CD4-positive, CD25-positive, alpha-beta regulatory T cell (primary cell): Measurements from ENCODE around the gene SLC20A1. TPM values are rescaled to one million over a fixed set of nuclear protein-coding genes. Genes with fewer than 3 reads are reported as not detected.

Experiments
- ATAC-seq, 2 donors: fragments of 150-1000 bp; cut with Tn5 transposase; one replicate each; pipeline ENCODE4 v1.10.0; 2021; ENCODE audit warnings: low read depth in 2 of 2, moderate number of reproducible peaks in 2 of 2, moderate library complexity in 1 of 2
- DNase-seq, 3 donors: peaks; one replicate each; pipeline versions ENCODE4 v3.0.0 to v3.0.0-alpha.2; 2012 to 2022; ENCODE audit warnings: mixed read lengths in 1 of 3
- H3K27ac ChIP-seq: one replicate; pipeline ENCODE4 v1.7.0; 2013; ENCODE audit warnings: mild to moderate bottlenecking, low read length; ENCODE audit not compliant: insufficient read depth, poor library complexity, severe bottlenecking
- H3K27me3 ChIP-seq: one replicate; pipeline ENCODE4 v1.7.0; 2013; ENCODE audit warnings: low read length; ENCODE audit not compliant: control insufficient read depth, insufficient read depth
- H3K36me3 ChIP-seq: one replicate; pipeline ENCODE4 v1.7.0; 2013; ENCODE audit warnings: mild to moderate bottlenecking, low read length, moderate library complexity; ENCODE audit not compliant: control insufficient read depth, insufficient read depth
- H3K4me1 ChIP-seq: 2 replicates; pipeline ENCODE4 v1.7.0; 2013; ENCODE audit warnings: mild to moderate bottlenecking, low read length; ENCODE audit not compliant: insufficient read depth, control insufficient read depth, poor library complexity, severe bottlenecking
- H3K4me3 ChIP-seq: one replicate; pipeline ENCODE4 v1.7.0; 2013; ENCODE audit warnings: low read depth, mild to moderate bottlenecking, low read length, moderate library complexity
- H3K9me3 ChIP-seq, 2 experiments: 1 replicate in 1 of 2; 2 replicates in 1 of 2; pipeline ENCODE4 v1.7.0; 2013; ENCODE audit warnings: low read length in 2 of 2, mild to moderate bottlenecking in 1 of 2, moderate library complexity in 1 of 2; ENCODE audit not compliant: control insufficient read depth in 2 of 2
- H3K27ac Mint-ChIP-seq, 3 donors: one replicate each; pipeline ENCODE4 v1.8.0; 2020 to 2022; ENCODE audit warnings: mild to moderate bottlenecking in 3 of 3, mixed read lengths in 3 of 3, moderate library complexity in 2 of 3
- H3K27me3 Mint-ChIP-seq: one replicate; pipeline ENCODE4 v1.8.0; 2022; ENCODE audit warnings: mild to moderate bottlenecking, mixed read lengths
- H3K36me3 Mint-ChIP-seq: one replicate; pipeline ENCODE4 v1.8.0; 2020; ENCODE audit warnings: mixed read lengths
- H3K4me1 Mint-ChIP-seq, 4 donors: one replicate each; pipeline ENCODE4 v1.8.0; 2020 to 2022; ENCODE audit warnings: mixed read lengths in 4 of 4, mild to moderate bottlenecking in 1 of 4
- H3K4me3 Mint-ChIP-seq, 4 donors: one replicate each; pipeline ENCODE4 v1.8.0; 2020 to 2022; ENCODE audit warnings: mild to moderate bottlenecking in 4 of 4, mixed read lengths in 4 of 4, moderate library complexity in 3 of 4
- H3K9me3 Mint-ChIP-seq, 7 donors: one replicate each; pipeline ENCODE4 v1.8.0; 2020 to 2022; ENCODE audit warnings: mixed read lengths in 7 of 7, mild to moderate bottlenecking in 3 of 7, moderate library complexity in 2 of 7
- polyA plus RNA-seq, 4 donors: library from polyadenylated mRNA; unstranded; fragments of 300-500 nt; fragmentation: Illumina TruSeq; gene quantifications; one replicate each; pipeline ENCODE4 v1.2.3, GENCODE V29; 2021
- total RNA-seq: library from RNA; stranded (reverse); gene quantifications from one replicate; pipeline ENCODE4 v1.2.3, GENCODE V29; 2022

The SLC20A1 gene
- total and polyA plus RNA-seq, 5 donors from 2014 or later: 18.1 to 130 (median 24.9) TPM

GRCh38 chr2:112693596-112693995 lies 47.9 kb downstream of the SLC20A1 start:
- no peak for ATAC-seq
- DNase-seq: no peak
- Mint-ChIP-seq H3K27me3 (peaks cover 10% of the 10 kb centered on the region), H3K27ac (no peak overlapping the region), H3K4me1 (peaks cover 0 to 28% (median 19%) of the 10 kb centered on the region in 4 donors), H3K4me3 (no peak overlapping the region), H3K36me3 (no peaks in the 10 kb centered on the region), H3K9me3 (no peaks in the 10 kb centered on the region)
- Histone ChIP-seq H3K36me3 (no peaks in the 10 kb centered on the region), H3K27me3 (peaks cover 1% of the 10 kb centered on the region), H3K9me3 (no peaks in the 10 kb centered on the region), H3K4me3 (no peak overlapping the region), H3K4me1 (peaks cover 22% of the 10 kb centered on the region), H3K27ac (no peak overlapping the region)

- Mint-ChIP-seq H3K36me3 (no peaks in the 10 kb centered on the region), H3K27ac (no peak overlapping the region), H3K4me3 (no peak overlapping the region), H3K27me3 (peaks cover 12% of the 10 kb centered on the region), H3K9me3 (no peaks in the 10 kb centered on the region), H3K4me1 (peaks cover 0 to 28% (median 19%) of the 10 kb centered on the region in 4 donors)
- H3K27ac ChIP-seq: no peak overlapping the region
- no peak for ATAC-seq
- H3K36me3 ChIP-seq: no peaks in the 10 kb centered on the region
- H3K9me3 ChIP-seq: no peaks in the 10 kb centered on the region
- H3K27me3 ChIP-seq: peaks cover 1% of the 10 kb centered on the region
- H3K4me3 ChIP-seq: no peak overlapping the region
- peaks cover 22% of the 10 kb centered on the region for H3K4me1 ChIP-seq
- DNase-seq: no peak
These were observed 48.4 kb downstream of the SLC20A1 start for GRCh38 chr2:112694182-112694581.

- Histone ChIP-seq H3K4me3 (no peak overlapping the region), H3K4me1 (no peaks in the 10 kb centered on the region), H3K27ac (no peak overlapping the region), H3K36me3 (no peaks in the 10 kb centered on the region), H3K9me3 (no peaks in the 10 kb centered on the region), H3K27me3 (peaks cover 3% of the 10 kb centered on the region)
- Mint-ChIP-seq H3K9me3 (no peaks in the 10 kb centered on the region), H3K27ac (no peak overlapping the region), H3K36me3 (no peaks in the 10 kb centered on the region), H3K27me3 (peaks cover 23% of the 10 kb centered on the region), H3K4me1 (no peaks in the 10 kb centered on the region), H3K4me3 (no peak overlapping the region)
- DNase-seq (no peak), ATAC-seq (no peak)
These were observed 53.2 kb downstream of the SLC20A1 start for GRCh38 chr2:112698834-112699515.

- Histone ChIP-seq H3K36me3 (no peaks in the 10 kb centered on the region), H3K9me3 (no peaks in the 10 kb centered on the region), H3K27ac (no peak overlapping the region), H3K4me3 (no peak overlapping the region), H3K4me1 (no peaks in the 10 kb centered on the region), H3K27me3 (peaks cover 3% of the 10 kb centered on the region)
- Mint-ChIP-seq H3K36me3 (no peaks in the 10 kb centered on the region), H3K4me3 (no peak overlapping the region), H3K27ac (no peak overlapping the region), H3K4me1 (peaks cover 0 to 2% (median 0%) of the 10 kb centered on the region in 4 donors), H3K27me3 (peaks cover 31% of the 10 kb centered on the region), H3K9me3 (no peaks in the 10 kb centered on the region)
- ATAC-seq (no peak), DNase-seq (no peak)
These were observed 54.4 kb downstream of the SLC20A1 start for GRCh38 chr2:112699984-112700667.

GRCh38 chr2:112701052-112701451 lies 55.3 kb downstream of the SLC20A1 start:
- Histone ChIP-seq H3K4me3 (no peak overlapping the region), H3K27me3 (peaks cover 3% of the 10 kb centered on the region), H3K27ac (no peak overlapping the region), H3K4me1 (no peaks in the 10 kb centered on the region), H3K9me3 (no peaks in the 10 kb centered on the region), H3K36me3 (no peaks in the 10 kb centered on the region)
- no peak overlapping the region for H3K4me3 Mint-ChIP-seq
- ATAC-seq (no peak), DNase-seq (no peak)
- H3K4me1 Mint-ChIP-seq: peaks cover 0 to 4% (median under 1%) of the 10 kb centered on the region in 4 donors
- H3K36me3 Mint-ChIP-seq: no peaks in the 10 kb centered on the region
- peaks cover 32% of the 10 kb centered on the region for H3K27me3 Mint-ChIP-seq
- H3K27ac Mint-ChIP-seq: no peak overlapping the region
- no peaks in the 10 kb centered on the region for H3K9me3 Mint-ChIP-seq

- no peaks in the 10 kb centered on the region for H3K9me3 Mint-ChIP-seq
- H3K4me3 ChIP-seq: no peak overlapping the region
- H3K4me3 Mint-ChIP-seq: no peak overlapping the region
- no peaks in the 10 kb centered on the region for H3K36me3 Mint-ChIP-seq
- ATAC-seq: no peak
- H3K27me3 Mint-ChIP-seq: peaks cover 29% of the 10 kb centered on the region
- H3K27ac Mint-ChIP-seq: no peak overlapping the region
- no peak for DNase-seq
- no peaks in the 10 kb centered on the region for H3K36me3 ChIP-seq
- H3K9me3 ChIP-seq: no peaks in the 10 kb centered on the region
- peaks cover 2% of the 10 kb centered on the region for H3K27me3 ChIP-seq
- H3K4me1 Mint-ChIP-seq: peaks cover 5 to 18% (median 7%) of the 10 kb centered on the region in 4 donors
- no peak overlapping the region for H3K27ac ChIP-seq
- no peaks in the 10 kb centered on the region for H3K4me1 ChIP-seq
These were observed 57.9 kb downstream of the SLC20A1 start for GRCh38 chr2:112703684-112704083.

GRCh38 chr2:112705575-112705974 lies 59.8 kb downstream of the SLC20A1 start:
- no peak overlapping the region for H3K27ac ChIP-seq
- H3K27me3 ChIP-seq: peaks cover 2% of the 10 kb centered on the region
- H3K4me3 Mint-ChIP-seq: no peak overlapping the region
- H3K27me3 Mint-ChIP-seq: peaks cover 29% of the 10 kb centered on the region
- ATAC-seq (no peak), DNase-seq (no peak)
- H3K4me3 ChIP-seq: no peak overlapping the region
- no peak overlapping the region for H3K27ac Mint-ChIP-seq
- H3K4me1 Mint-ChIP-seq: peaks cover 6 to 26% (median 10%) of the 10 kb centered on the region in 4 donors
- peaks cover 5% of the 10 kb centered on the region for H3K4me1 ChIP-seq
- H3K36me3 Mint-ChIP-seq: no peaks in the 10 kb centered on the region
- H3K9me3 Mint-ChIP-seq: no peaks in the 10 kb centered on the region
- H3K9me3 ChIP-seq: no peaks in the 10 kb centered on the region
- no peaks in the 10 kb centered on the region for H3K36me3 ChIP-seq
